Chondrocyte (in vitro differentiated cells): ENCODE data around the gene OR10T2. TPM values are rescaled to one million over a fixed set of nuclear protein-coding genes. Genes with fewer than 3 reads are reported as not detected.

Source experiments
- total RNA-seq: library from RNA; stranded (reverse); gene quantifications from 3 replicates; pipeline ENCODE4 v1.2.1, GENCODE V29; 2021

Gene OR10T2
- total RNA-seq, 1 donor from 2014 or later, result not detected

Other genes starting within 250 kb of the OR10T2 start
- gene CD1D, start 218.6 kb downstream of the OR10T2 start, total RNA-seq, result not detected in 3 replicates
- not detected in 3 replicates for gene CD1A, start 145.0 kb downstream of the OR10T2 start, total RNA-seq
- gene CD1C, start 109.5 kb downstream of the OR10T2 start, total RNA-seq, result not detected in 3 replicates
- not detected in 3 replicates for gene CD1B, start 67.9 kb downstream of the OR10T2 start, total RNA-seq
- gene CD1E, start 45.6 kb downstream of the OR10T2 start, total RNA-seq, result not detected in 3 replicates
- gene OR10K2, start 26.8 kb upstream of the OR10T2 start, total RNA-seq, result not detected in 3 replicates
- gene OR10K1, start 62.4 kb upstream of the OR10T2 start, total RNA-seq, result not detected in 3 replicates
- not detected in 3 replicates for gene OR10R2, start 72.8 kb upstream of the OR10T2 start, total RNA-seq
- gene OR6Y1, start 154.9 kb upstream of the OR10T2 start, total RNA-seq, result not detected in 3 replicates
- not detected in 3 replicates for gene OR6P1, start 171.1 kb upstream of the OR10T2 start, total RNA-seq
- not detected in 3 replicates for gene OR10X1, start 180.4 kb upstream of the OR10T2 start, total RNA-seq
- gene OR10Z1, start 205.8 kb upstream of the OR10T2 start, total RNA-seq, result not detected in 3 replicates